ENCODE results near the gene TARDBP.
"Not testable (repeated sequence)": the region's sequence is repeated elsewhere in the genome, so short reads cannot be mapped to it uniquely, and the experiment has no call there.

The TARDBP gene

GRCh38 chr1:11012260-11013159, at the start of gene TARDBP:
TARDBP (plus strand) TSS chr1:11012654; CDS start chr1:11013728, 1,074 bp downstream.
- DNase-seq (ENCODE audit: low read depth in 2 of 2), result peak; percentile 84 to 86

GRCh38 chr1:10965546-10966226, 46.8 kb upstream of the TARDBP start:
- peak in 1 of 2 donors; percentile 14 for DNase-seq (ENCODE audit: low read depth in 2 of 2)

DNA sequence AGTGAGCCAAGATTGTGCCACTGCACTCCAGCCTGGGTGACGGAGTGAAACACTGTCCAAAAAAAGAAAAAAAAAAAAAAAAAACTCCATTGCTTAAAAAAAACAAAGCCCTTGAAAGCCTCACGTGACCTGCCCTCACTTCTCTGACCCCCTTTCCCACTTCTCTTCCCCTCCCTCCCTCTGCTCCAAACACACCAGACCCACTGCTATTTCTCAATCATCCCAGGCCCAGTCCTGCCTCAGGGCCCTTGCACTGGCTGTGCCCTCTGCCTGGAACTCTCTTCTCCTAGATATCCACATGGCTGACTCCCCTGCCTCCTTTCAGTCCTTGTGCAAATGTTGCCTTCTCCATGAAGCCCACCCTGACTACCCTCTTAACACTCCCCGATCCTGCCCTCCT, 45.4 kb upstream of the TARDBP start:
- DNase-seq (ENCODE audit: low read depth in 2 of 2), result no peak

GRCh38 chr1:10968411-10968826, 44.0 kb upstream of the TARDBP start:
- DNase-seq (ENCODE audit: low read depth in 2 of 2), result no peak

DNA sequence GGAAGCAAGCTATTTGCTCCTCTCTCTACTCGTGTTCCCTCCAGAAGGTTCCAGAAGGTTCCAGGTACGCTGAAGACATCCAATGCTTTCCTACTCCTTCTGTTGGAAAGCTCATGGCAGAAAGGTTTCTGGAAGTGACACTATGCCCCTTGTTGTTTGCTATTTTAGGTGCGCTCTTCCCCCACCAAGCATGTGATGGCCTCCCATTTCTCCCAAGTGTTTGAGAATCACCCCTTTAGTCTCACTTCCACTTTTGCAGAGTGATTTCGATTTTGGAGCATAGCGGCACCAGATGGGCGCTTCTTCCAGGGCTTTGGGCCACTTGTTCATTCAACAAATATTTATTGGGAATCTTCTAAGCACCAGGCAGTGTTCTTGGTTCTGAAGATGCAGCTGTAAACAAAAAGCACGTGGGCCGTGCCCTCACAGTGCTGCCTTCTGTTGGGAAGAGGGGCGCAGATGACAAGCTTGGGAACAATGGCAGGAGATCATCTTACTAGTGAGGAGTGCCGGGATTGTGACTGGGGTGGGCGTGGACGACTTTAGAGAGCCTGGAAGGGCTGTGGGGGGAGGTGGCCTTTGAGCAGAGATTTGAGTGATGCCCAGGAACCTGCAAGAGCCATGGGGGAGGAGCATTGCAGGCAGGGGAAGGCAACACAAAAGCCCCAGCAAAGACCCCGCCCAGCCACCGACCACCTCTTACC, 43.0 kb upstream of the TARDBP start:
- DNase-seq (ENCODE audit: low read depth in 2 of 2), result no peak

- no peak for DNase-seq (ENCODE audit: low read depth in 2 of 2)
Observed at GRCh38 chr1:10969971-10970332, 42.5 kb upstream of the TARDBP start.

DNA sequence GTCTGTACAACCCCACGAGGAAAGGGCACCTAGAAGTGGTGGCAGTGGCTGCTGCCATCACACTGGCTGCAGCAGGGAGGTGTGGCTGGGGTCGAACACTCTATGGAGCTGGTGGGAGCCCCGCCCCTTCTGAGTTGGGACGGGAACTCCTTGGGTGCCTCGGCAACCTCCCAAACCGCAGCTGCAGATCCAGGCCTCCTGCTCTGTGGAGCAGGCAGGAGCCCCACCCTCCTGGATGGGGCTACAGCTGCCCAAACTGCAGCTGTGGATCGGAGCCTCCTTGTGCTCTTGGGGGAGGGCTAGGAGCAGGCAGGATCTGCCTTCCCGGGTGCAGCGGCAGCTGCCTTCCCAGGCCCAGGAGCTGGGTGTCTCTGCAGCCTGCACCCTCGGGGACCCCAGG, 38.9 kb upstream of the TARDBP start:
- DNase-seq (ENCODE audit: low read depth in 2 of 2), result no peak

DNA sequence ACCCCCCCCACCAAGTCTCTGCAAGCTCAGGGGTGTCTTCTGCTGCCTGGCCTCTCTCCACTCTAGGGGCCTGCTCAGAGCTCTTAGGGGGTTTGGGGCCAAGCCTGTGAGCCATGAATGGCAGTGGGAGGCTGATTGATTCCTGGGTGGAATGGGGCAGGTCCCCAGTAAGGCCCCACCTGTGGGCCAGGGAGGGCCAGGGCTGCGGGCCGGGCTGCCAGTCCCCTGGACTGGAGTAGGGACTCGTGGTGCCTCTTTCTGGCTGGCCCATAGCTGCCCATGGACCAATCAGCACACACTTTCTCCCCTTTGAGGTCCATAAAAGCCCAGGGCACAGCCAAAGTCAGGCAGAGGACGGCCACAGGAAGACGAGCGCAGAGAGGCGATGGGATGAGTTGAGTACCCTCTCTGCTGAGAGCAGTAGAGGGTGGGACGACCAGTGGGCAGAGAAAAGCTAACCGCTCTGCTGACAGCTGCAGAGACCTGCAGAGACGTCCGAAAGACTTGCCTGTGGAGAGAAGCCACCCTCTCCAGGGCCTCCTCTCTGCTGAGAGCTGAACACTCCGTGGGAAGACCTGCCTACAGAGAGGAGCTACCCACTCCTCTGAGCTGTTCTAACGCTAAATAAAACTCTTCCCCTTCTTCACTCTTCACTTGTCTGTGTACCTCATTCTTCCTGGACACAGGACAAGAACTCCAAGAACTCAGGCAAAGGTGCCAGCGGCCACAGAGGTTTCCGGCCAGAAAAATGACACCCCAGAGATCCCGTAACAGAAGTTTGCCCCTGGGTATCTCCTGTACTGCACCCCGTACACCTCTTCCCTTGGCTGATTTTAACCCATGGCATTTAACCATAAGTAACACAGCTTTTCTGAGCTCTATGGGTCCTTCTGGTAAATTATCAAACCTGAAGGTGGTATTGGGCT, 38.2 kb upstream of the TARDBP start:
- no peak for DNase-seq (ENCODE audit: low read depth in 2 of 2)

- no peak for DNase-seq (ENCODE audit: low read depth in 2 of 2)
Observed at GRCh38 chr1:10975567-10976326, 36.7 kb upstream of the TARDBP start.

DNA sequence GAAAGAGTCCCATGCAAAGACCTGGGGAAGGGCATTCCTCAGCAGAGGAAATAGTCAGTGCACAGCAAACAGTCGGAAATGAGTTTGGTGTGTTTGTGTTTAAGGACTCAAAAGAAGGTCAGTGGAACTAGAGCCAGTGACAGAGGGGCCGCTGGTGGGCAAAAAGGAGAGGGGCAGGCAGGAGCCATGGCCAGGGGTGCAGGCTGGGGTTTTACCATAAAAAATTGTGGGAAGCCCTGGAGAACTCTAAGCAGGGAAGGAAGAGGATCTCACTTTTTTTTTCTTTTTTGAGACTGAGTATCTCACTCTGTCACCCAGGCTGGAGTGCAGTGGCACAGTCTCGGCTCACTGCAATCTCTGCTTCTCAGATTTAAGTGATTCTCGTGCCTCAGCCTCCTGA, 33.7 kb upstream of the TARDBP start:
- DNase-seq (ENCODE audit: low read depth in 2 of 2), result no peak

DNA sequence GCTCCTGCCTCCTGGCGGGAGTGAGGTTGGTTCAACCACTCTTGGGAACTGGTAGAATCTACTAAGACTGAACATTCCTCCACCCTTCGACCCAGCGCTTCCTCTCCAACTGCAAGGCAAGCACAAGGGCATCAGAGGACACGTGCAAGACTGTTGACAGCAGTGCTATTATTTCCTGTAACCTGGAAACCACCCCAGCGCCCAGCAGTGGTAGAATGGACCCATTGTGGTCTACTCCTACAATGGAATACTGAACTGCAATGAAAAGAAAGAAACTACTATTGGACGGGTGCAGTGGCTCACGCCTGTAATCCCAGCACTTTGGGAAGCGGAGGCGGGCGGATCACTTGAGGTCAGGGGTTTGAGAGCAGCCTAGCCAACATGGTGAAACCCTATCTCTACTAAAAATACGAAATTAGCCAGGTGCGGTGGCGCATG, 33.0 kb upstream of the TARDBP start:
- no peak for DNase-seq (ENCODE audit: low read depth in 2 of 2)

GRCh38 chr1:10980094-10980577, 32.3 kb upstream of the TARDBP start:
- DNase-seq (ENCODE audit: low read depth in 2 of 2), result no peak

GRCh38 chr1:10980841-10981727, 31.4 kb upstream of the TARDBP start:
- no peak for DNase-seq (ENCODE audit: low read depth in 2 of 2)

- no peak for DNase-seq (ENCODE audit: low read depth in 2 of 2)
Observed at GRCh38 chr1:10986525-10986890, 25.9 kb upstream of the TARDBP start.

DNA sequence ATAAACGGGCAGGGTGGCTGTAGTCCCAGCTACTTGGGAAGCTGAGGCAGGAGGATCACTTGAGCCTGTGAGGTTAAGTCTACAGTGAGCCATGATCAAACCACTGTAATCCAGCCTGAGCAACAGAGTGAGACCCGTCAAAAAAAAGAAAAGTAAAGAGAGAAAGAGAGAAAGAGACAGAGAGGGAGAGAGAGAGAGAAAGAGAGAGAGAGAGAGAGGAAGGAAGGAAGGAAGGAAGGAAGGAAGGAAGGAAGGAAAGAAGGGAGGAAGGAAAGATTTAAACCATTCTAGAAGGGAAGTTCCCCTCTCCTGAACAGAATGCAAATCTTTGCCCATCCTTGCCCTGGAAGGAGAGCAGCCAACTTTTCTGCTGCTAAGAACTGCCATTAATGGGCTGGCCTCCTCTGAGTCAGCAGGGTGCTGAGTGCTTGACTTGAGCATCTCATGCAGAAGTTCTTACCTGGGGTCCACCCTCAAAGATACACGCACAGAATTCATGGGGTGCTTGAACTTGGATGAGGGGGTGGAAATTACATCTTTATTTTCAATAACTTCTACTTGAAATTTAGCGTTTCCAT, 24.5 kb upstream of the TARDBP start:
- no peak for DNase-seq (ENCODE audit: low read depth in 2 of 2)

DNA sequence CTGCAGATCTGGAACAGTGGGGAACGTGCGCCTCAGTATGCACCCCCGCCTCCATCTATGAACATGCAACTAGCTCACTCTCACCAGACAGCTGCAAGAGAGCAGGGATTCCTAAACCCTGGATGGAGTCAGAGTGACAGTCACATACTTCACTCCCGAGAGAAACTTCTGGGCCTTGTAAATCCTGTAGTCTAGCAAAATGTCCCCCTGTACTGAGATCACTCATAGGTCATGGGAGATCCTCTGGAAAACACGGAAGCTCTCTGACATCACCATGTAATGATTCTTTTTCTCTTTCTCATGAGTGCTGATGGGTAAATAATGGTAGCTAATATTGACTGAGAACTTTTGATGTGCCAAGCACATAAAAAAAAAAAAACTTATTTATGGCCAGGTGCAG, 23.4 kb upstream of the TARDBP start:
- DNase-seq (ENCODE audit: low read depth in 2 of 2), result no peak

- not testable (repeated sequence) for DNase-seq (ENCODE audit: low read depth in 2 of 2)
Observed at GRCh38 chr1:10989920-10990516, 22.4 kb upstream of the TARDBP start.

GRCh38 chr1:10990828-10991227, 21.6 kb upstream of the TARDBP start:
- no peak for DNase-seq (ENCODE audit: low read depth in 2 of 2)

DNA sequence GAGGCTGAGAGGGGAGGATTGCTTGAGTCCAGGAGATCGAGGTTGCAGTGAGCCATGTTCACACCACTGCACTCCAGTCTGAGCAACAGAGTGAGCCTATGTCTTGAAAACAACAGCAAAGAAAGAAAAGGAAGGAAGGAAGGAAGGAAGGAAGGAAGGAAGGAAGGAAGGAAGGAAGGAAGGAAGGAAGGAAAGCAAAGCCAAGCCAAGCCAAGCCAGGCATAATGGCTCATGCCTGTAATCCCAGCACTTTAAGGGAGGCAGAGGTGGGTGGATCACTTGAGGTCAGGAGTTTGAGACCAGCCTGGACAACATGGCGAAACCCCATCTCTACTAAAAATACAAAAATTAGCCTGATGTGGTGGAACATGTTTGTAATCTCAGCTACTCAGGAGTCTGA, 20.4 kb upstream of the TARDBP start:
- DNase-seq (ENCODE audit: low read depth in 2 of 2), result not testable (repeated sequence)

All from stimulated activated CD4-positive, alpha-beta T cell treated with anti-CD3 and anti-CD28 coated beads, Interleukin-15, amount 100 ng/mL, for 48 hours (primary cell).